ENCODE results near the gene IL12RB2. TPM values are rescaled to one million over a fixed set of nuclear protein-coding genes. Genes with fewer than 3 reads are reported as not detected.
"Not testable (repeated sequence)": the region's sequence is repeated elsewhere in the genome, so short reads cannot be mapped to it uniquely, and the experiment has no call there.

IL12RB2 gene
- total RNA-seq, 1 donor from 2014 or later: 1.1 TPM

GRCh38 chr1:67394548-67394947 lies 86.9 kb downstream of the IL12RB2 start:
- no peak for ATAC-seq (ENCODE audit: low read depth)
- Mint-ChIP-seq H3K9me3 (no peaks in the 10 kb centered on the region), H3K27me3 (no peaks in the 10 kb centered on the region), H3K4me1 (no peaks in the 10 kb centered on the region), H3K27ac (no peak overlapping the region), H3K36me3 (ENCODE audit: low read depth) (no peaks in the 10 kb centered on the region), H3K4me3 (no peak overlapping the region)
- no peak for TF ChIP-seq CTCF (IDR thresholded peaks at IDR 0.05)
- intact Hi-C loops (cut with micrococcal nuclease): no loop called here
- no peak for DNase-seq
- ChIA-PET CTCF (no interaction called here), POLR2A (no interaction called here)

- DNase-seq (no peak), ATAC-seq (ENCODE audit: low read depth) (no peak)
- Mint-ChIP-seq H3K27me3 (no peaks in the 10 kb centered on the region), H3K4me1 (no peaks in the 10 kb centered on the region), H3K4me3 (no peak overlapping the region), H3K9me3 (no peaks in the 10 kb centered on the region), H3K36me3 (ENCODE audit: low read depth) (no peaks in the 10 kb centered on the region), H3K27ac (no peak overlapping the region)
- TF ChIP-seq CTCF (IDR thresholded peaks at IDR 0.05): no peak
- ChIA-PET POLR2A (no interaction called here), CTCF (no interaction called here)
- intact Hi-C loops (cut with micrococcal nuclease): no loop called here
Observed at GRCh38 chr1:67399199-67399993, 91.7 kb downstream of the IL12RB2 start.

- DNase-seq; POLR2A ChIA-PET; H3K9me3 Mint-ChIP-seq; intact Hi-C loops (cut with micrococcal nuclease); H3K27me3 Mint-ChIP-seq; CTCF ChIA-PET; H3K4me3 Mint-ChIP-seq; H3K27ac Mint-ChIP-seq; H3K4me1 Mint-ChIP-seq; ATAC-seq (ENCODE audit: low read depth); H3K36me3 Mint-ChIP-seq (ENCODE audit: low read depth): not testable (repeated sequence)
Observed at GRCh38 chr1:67400029-67400786, 92.5 kb downstream of the IL12RB2 start.

GRCh38 chr1:67401443-67401842 lies 93.8 kb downstream of the IL12RB2 start:
- H3K4me1 Mint-ChIP-seq: no peaks in the 10 kb centered on the region

GRCh38 chr1:67404212-67404620 lies 96.5 kb downstream of the IL12RB2 start:
- Mint-ChIP-seq H3K4me1 (no peaks in the 10 kb centered on the region), H3K27me3 (no peaks in the 10 kb centered on the region), H3K9me3 (no peaks in the 10 kb centered on the region), H3K4me3 (no peak overlapping the region), H3K36me3 (ENCODE audit: low read depth) (peaks cover 4% of the 10 kb centered on the region), H3K27ac (no peak overlapping the region)
- DNase-seq (no peak), ATAC-seq (ENCODE audit: low read depth) (no peak)
- POLR2A ChIA-PET: no interaction called here
- intact Hi-C loops (cut with micrococcal nuclease): no loop called here
- CTCF ChIA-PET: no interaction called here
- TF ChIP-seq CTCF (IDR thresholded peaks at IDR 0.05): no peak

More at GRCh38 chr1:67401443-67401842, 93.8 kb downstream of the IL12RB2 start:
- H3K27ac Mint-ChIP-seq: no peak overlapping the region
- no peaks in the 10 kb centered on the region for H3K27me3 Mint-ChIP-seq
- H3K36me3 Mint-ChIP-seq (ENCODE audit: low read depth): peaks cover 2% of the 10 kb centered on the region
- DNase-seq (no peak), ATAC-seq (ENCODE audit: low read depth) (no peak)
- no peak overlapping the region for H3K4me3 Mint-ChIP-seq
- ChIA-PET POLR2A (no interaction called here), CTCF (no interaction called here)
- no peaks in the 10 kb centered on the region for H3K9me3 Mint-ChIP-seq
- intact Hi-C loops (cut with micrococcal nuclease): no loop called here
- TF ChIP-seq CTCF (IDR thresholded peaks at IDR 0.05): no peak

Data from activated B cell treated with CpG ODN at 0.5 μM for 24 hours (primary cell).